HG03095 (cell line): ENCODE data around the gene UBE2A.

Experiments
- ATAC-seq: cut with Tn5 transposase; IDR thresholded peaks from one replicate; pipeline ENCODE4 v1.9.1; 2021; ENCODE audit warnings: moderate library complexity; ENCODE audit not compliant: unreplicated experiment

Gene UBE2A

DNA sequence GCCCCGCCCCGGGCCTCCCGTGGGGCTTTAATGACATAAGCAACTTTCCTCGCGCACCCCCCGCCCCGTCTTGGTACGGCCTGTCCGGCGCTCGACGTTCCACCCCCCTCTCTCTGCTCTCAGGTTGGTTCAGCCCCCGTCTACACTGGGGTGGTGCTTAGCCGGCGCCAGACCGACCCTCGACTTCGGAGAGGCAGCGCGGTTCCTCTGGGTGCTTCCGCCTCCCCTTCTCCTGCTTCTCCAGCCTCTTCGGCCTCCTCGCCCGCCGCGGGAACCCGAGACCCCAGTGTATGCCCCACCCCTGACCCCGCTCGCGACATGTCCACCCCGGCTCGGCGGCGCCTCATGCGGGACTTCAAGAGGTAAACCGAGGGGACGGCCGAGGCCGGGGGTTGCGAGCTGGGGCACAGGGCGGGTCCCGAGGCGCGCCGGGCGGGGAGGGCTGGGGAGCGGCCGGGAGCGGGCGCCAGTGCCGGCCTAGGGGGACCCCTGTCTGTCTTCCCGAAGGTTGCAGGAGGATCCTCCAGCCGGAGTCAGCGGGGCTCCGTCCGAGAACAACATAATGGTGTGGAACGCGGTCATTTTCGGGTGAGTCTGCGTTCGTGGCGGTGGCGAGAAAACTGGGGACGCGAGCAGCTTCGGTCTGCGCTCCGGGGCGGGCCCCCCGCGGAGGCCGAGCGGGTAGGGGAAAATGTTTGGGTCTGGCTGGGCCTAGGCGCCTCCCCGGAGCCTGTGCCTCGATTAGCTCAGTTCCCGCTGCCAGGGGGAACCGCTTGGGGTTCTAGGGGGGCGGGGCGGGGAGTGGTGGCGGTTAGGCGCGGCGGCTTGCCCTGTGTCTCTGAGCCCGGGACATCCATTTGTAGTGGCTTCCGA lies at the start of gene UBE2A:
Gene UBE2A, plus strand, starts transcription at position 170 of the 873 bp plus-strand sequence. Its CDS starts 149 bp downstream, at position 319.
- ATAC-seq = peak; percentile 76

DNA sequence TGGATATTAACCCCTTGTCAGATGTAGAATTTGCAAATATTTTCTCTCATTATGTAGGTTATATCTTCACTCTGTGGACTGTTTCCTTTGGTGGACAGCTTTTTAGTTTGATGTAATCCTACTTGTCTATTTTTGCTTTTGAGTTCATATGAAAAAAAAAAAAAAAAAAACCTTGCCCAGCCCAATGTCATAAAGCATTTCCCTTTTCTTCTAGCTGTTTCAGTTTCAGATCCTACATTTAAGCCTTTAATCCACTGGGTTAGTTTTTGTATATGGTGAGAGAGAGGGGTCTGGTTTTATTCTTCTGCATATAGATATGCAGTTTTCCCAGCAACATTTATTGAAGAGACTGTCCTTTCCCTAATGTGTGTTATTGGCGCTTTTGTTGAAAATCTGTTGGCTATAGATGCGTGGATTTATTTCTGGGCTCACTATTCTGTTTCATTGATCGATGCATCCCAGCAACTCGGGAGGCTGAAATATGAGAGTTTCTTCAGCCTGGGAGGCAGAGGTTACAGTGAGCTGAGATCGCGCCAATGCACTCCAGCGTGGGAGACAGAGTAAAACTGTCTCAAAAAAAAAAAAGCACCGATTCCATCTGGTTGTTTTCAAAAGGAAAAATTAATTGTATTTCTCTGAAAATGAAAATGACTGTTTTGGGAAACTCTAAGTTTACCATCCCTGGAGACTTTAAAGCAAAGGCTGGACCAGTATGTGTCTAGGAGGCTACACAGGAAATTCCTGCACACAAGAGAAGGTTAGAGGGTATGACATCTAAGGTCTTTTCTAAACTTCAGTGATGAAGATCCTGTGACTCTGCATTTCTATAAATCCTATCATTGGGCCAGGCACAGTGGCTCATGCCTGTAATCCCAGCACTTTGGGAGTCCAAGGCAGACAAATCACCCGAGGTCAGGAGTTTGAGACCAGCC lies 44.8 kb upstream of the UBE2A start:
- ATAC-seq = no peak

DNA sequence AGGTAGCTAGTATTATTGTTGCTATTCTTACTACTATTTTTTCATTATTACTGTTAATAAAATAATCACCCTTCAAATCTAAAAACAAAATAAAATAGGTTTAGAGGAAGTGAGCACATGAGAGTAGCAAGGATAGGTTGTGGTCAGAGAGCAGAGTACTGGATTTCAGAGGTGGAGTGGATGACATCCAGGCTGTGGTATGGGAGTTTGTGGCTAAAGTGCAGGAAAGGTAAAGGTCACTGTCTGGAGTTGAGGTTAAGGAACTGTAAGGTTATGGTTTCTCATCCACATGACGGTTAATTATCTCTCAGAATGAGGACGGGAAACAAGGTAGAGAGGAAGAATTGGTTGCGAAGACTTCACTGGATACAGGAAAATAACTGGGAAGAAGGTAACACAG lies 36.9 kb upstream of the UBE2A start:
- no peak for ATAC-seq

DNA sequence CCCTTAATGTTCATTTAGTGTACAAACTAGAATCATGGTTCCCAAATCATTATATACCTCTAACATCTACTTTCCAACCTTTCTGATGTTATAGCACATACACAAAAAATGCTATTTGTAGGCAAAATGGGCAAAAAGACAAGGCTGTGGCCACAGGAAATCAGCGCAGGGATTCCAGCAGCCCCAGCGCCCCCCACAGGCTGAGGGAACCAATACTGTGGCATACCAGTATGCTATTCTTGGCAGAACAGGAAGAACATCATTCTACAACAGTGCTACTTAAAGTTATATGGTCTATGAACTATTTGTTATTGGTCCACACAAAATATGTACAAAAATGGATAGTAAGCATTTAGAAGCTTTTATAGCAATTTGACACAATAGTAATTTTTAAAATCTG lies 34.5 kb upstream of the UBE2A start:
- ATAC-seq = no peak

DNA sequence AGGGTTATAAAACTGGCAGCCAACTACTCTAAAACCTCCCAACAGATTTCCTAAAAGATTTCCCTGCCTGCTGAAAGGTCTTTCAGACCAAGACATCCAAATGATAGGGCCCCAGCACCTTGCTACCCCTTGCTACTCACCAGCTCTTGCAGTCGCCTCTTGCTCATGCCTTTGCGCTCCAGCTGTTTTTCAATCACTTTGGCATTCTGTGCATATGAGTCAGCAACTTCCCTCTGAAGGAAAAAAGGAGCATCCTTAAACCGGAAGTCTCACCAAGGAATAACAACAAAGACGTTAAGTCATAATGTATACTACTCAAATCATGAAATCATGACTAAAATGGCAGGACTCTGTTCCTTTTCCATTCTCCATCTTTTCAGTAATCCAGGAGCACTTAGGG lies 33.2 kb upstream of the UBE2A start:
- no peak for ATAC-seq

DNA sequence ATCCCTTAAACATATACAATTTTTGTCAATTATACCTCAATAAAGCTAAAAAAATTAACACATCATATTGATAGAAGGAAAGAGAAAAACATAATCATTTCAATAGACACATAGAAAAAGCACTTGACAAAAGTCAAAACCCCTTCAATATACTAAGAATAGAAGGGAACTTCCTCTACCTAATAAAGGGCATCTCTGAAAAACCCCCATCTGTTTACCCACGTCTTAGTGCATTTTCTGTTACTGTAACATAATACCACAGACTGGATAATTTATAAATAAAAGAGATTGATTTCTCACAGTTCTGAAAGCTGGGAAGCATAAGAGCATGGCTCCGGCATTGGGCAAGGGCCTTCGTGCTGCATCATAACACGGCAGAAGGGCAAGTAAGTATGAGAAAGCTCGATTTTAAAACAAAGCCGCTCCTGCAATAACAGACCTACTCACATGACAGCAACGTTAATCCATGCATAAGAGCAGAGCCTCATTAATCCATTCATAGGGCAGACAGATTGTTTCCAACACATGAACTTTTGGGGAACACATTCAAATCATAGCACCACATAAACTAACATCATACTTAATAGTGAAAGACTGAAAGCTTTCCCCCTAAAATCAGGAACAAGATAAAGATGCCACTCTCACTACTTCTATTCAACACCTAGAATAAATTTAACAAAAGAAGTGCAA lies 24.9 kb upstream of the UBE2A start:
- ATAC-seq = no peak

DNA sequence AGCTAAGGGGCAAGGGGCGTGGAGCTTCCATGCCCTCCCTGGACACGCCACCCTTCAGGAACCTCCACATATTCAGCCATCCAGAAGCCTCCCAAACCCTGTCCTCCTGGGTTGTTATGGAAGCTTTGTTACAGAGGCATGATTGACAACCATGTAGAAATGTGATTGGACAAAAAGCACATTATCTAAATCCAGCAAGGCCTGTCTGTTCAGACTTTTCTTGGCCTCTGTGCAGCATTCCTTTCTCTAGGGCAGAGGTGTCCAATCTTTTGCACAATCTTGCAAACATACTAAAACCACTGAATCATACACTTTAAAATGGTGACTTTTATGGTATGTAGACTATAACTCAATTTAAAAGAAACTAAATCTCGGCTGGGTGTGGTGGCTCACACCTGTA lies 21.9 kb upstream of the UBE2A start:
- ATAC-seq = no peak

DNA sequence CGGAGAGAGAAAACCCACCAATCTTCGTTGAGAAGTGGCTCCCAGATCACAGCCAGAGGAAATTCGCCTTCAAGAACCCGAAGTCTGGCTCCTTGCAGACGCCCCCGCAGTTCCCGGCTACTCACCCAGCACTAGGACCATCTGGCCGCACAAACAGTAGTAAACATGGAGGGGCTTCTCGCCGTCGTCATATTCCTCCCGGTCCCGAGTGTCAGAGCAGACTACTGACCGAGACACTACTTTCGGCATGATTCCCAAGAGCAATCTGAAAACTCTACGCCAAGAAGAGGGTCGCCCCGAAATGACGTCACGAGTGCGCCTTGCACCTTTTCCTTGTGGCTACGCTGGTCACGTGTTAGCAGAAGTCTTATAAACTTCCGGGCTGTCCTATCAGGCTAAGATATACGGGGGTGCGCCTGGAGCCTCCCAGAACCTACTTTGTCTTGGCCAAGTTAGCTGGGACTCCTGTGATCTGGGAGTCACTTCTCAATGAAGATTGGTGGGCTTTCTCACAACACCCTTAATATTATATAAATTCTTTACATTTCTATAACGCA lies 9.2 kb upstream of the UBE2A start, which contains the start of gene STEEP1:
Gene STEEP1, minus strand, starts transcription at position 303 of the 557 bp plus-strand sequence. Its CDS starts 54 bp downstream, at position 249.
- ATAC-seq = peak; percentile 88

DNA sequence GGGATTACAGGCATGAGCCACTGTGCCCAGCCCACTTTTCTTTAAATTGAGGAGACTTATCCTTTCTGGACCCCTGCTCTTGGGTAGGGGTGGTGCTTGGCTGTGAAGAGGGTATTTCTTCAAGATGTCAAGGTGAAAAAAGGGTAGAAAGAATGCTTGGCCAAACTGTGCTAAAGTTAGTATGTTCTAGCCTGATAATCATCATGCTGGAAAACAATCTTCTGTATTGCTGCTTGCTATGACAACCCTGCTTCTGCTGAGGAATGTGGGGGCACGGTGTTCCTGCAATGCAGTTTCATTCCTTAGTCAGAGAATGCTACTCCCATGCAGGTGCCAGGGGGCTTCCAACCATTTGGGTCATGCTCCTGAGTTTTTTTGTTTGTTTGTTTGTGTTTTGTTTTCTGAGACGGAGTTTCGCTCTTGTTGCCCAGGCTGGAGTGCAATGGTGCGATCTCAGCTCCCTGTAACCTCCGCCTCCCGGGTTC lies 4.0 kb upstream of the UBE2A start:
- no peak for ATAC-seq

DNA sequence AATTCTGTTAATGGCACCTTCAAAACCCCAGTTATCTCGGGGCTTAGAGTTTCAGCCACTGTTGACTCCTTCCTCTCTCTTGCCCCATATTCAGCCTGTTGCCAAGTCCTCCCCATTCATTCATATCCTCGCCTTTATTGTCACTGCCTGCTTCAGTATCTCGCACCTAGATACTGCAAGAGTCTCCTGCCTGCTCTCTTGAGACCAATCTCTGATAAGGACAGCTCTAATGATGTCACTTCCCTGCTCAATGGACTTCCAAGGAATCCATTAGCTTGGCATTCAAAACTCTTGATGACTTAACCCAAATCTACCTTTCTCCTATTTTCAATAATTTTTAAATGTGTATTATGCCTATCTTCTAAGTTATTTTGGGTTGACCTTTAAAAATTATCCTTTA lies 1.1 kb upstream of the UBE2A start:
- no peak for ATAC-seq

DNA sequence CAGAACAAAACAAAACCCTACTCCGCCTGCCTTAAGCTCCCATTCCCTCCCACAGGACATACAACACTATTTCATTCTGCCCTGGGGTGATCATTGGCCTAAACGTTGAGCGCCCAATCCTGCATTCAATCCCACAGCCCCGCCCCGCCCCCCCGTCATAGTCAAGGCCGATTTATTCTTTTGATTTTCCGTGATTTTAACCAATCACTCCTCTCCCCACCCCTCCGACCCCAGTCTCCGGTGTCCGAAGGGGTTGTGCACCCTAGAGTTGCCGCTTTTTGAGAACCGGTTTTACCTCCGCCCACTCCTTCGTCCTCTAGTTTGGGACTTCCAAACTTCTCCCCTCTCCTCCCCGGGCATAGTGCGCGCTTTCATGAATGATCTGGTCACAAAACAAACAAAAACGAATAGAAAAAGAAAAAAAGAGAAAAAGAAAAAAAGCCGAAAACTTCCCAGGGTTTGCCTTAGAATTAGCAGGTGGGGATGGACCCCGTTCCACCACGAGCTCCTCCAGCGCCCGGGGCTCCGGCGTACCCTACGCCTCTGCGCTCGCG lies 446 bp upstream of the UBE2A start:
- ATAC-seq = peak; percentile 14

DNA sequence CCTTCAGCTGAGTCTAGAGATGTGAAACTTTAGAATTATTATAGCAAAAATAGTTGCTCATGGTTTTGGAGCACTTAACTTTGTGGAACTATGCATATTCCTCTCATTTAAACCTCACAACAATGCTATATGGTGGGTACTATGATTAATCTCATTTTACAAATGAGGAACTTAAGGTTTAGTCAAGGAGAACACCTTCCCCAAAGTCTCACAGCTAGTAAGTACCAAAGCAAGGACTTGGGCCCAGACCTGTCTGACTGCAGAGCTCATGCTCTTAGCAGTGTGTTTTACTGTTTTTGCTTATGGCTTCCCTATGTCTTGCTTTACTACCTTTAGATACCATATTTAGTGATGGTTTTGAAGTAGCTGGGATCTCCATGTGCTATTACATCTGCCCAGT lies 5.1 kb downstream of the UBE2A start:
- ATAC-seq = no peak

DNA sequence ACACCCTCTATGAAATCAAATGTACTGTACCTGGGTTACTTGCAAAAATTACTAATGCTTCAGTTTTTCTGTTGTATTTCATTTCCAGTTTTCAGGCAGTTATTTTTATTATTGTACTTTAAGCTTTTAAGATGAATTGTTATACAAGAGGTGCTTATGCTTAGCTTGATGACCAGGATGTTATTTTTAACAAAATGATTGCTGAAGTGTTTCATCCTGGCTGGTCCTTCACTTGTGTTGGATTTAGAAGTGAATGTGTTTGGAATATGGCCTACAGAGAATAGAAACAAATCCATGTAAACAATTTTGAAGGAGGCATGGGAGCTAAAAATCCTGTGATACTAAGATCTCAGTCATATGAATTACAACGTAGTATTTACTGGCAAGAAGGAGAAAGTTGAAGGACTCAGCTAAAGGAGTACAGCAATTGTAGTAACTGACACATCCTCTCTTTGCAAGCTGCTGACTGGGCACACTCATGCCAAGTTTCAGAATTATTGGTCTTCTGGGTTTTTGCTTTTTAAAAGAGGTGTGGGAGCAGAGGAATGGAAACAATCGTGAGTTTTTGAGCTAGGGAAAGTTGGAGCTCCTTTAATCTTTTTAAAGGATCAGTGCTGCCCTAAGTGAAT lies 9.2 kb downstream of the UBE2A start:
- ATAC-seq = no peak

DNA sequence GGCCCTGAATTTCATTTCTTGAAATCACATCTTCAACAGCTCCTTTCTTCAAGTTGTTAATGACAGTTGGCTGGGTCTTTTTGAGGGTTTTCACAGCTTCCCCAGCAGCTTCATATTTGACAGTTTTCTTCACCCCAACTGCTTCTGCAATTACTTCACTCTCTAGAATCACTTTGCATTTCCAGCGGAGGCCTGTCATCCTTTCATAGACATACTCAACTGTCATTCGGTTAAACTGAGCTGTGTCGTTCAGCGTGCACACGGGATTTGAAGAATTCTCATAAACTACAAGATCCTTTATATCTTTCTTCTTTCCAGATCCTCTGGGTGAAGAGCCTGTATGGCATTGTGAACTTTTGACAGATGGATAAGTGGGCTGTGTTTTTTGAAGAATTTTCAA lies 15.4 kb downstream of the UBE2A start:
- ATAC-seq = no peak

DNA sequence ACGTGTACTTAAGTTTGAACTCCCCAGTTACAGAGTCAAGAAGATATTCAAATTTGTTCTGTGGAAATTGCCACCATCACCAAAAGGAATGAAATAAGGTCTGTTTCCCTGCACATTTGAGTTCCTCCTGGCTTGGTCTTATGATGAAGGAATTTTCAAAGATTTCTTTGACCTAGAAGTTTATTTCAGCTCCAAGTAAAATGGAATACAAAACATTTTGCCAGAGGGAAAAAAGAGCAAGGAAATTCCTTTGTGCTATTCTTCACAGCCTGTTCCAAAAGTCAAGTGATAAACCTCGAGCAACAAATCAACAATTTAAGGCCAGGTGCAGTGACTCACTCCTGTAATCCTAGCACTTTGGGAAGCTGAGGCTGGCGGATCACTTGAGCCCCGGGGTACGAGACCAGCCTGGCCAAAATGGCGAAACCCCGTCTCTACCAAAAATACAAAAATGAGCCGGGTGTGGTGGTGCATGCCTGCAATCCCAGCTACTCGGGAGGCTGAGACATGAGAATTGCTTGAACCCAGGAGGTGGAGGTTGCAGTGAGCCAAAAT lies 28.4 kb downstream of the UBE2A start:
- ATAC-seq = no peak

DNA sequence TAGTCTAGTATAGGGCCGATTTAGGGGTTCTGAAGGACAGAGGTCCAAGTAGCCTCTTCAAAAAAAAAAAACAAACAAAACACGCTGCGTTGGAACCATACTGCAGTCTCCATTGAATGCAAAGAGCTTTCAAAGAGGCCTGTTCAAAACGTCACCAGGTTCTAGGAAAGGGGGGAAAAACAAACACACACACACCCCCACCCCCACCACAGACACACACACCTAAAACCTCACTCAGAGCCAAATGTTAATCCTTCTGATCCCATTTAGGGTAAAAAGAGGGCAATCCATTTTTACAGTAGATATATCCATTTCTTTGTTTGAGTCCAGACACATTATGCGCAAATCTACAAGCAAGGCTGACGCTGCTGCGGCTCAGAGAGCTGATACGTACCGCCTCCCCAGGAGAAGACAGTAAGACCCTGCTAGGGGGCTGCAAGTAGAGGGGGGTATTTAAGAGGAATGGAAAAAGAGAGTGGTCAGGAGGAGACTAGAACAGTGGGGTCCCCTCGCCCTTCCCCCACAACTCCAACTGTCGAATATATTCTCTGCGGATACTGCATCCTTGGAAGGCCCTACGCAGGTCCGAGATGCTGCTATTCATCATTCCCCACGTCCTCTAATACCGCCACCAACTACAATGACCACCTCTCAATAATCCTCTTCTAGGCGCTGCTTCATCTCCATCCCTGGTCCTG lies 30.6 kb downstream of the UBE2A start:
- ATAC-seq = no peak

DNA sequence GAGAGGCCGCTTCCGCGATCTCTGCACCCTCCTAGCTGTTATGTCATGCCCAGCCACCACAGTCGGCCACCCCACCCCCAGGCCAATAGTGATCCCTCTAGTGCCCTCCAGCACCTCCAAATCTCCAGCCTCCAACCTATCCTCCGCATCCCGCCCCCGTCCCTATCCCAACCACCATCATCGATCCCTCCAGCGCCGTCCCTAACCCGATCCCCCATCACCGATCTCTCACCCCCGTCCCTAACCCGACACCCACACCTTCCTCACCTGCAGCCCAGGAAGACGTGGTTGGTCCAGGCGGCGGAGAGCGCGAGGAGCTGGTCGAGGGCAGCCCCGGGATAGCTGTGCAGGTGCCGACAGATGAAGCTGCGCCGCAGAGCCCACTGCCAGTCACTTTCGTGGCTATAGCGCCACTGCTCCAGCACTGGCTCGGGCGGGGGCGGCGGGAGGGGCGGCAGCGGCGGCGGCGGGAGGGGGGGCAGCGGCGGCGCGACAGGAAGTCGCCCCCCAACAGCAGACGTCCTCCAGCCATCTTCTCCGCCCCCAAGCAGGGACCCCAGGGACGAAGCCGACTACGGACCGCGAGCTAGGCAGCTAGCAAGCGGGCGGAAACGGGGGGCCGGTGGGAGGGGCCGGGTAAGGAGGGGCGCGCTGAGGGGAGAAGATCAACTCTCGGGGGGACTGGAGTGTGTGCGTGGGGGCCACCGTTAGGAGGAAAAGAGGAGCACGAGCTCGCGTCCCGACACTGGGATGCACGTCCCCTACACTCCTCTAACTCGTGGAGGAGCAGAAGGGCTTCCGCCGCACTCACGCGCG lies 31.3 kb downstream of the UBE2A start:
- peak; percentile 12 for ATAC-seq
